Effector CD8-positive, alpha-beta T cell (primary cell): ENCODE measurements around the gene HLA-DRA.

Source experiments
- DNase-seq: peaks from one replicate; lab custom pipeline; 2025; lab: John Stamatoyannopoulos, UW
- total RNA-seq, 4 experiments: gene quantifications; one replicate each; lab custom pipeline; 2026; lab: John Stamatoyannopoulos, UW

HLA-DRA gene
- total RNA-seq, result 4.6 to 25.7 (median 10.2) reads per million in 4 experiments

DNA sequence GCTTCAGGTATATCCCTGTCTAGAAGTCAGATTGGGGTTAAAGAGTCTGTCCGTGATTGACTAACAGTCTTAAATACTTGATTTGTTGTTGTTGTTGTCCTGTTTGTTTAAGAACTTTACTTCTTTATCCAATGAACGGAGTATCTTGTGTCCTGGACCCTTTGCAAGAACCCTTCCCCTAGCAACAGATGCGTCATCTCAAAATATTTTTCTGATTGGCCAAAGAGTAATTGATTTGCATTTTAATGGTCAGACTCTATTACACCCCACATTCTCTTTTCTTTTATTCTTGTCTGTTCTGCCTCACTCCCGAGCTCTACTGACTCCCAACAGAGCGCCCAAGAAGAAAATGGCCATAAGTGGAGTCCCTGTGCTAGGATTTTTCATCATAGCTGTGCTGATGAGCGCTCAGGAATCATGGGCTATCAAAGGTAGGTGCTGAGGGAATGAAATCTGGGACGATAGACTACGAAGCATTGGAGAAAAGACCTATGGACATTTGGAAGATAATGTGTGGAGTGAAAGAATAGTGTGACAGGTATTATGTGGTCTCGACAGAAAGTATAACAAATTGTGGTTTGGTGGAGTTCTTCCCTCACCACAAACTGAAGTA is at the start of gene HLA-DRA:
HLA-DRA (plus strand) TSS at position 286 of the 613 bp plus-strand sequence; CDS start at position 350, 64 bp downstream.
- no peak for DNase-seq

DNA sequence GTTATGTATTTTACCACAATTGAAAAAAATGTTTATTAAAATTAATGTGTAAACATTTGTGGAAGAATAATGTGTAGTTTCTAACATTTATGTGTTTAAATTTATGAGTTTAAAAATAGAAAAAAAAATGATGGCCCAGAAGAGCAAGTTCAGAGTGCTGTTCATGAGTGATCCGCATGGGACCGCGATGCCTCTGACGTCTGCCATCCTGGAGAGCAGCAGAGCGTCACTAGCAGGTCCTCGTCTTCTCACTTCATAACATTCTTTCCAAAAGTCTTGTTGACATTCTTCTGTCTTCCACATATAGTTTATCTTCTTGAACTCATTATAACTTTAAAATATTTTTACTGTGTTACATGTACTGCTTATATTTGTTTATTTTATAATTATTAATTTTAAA is 48.2 kb upstream of the HLA-DRA start:
- no peak for DNase-seq

DNA sequence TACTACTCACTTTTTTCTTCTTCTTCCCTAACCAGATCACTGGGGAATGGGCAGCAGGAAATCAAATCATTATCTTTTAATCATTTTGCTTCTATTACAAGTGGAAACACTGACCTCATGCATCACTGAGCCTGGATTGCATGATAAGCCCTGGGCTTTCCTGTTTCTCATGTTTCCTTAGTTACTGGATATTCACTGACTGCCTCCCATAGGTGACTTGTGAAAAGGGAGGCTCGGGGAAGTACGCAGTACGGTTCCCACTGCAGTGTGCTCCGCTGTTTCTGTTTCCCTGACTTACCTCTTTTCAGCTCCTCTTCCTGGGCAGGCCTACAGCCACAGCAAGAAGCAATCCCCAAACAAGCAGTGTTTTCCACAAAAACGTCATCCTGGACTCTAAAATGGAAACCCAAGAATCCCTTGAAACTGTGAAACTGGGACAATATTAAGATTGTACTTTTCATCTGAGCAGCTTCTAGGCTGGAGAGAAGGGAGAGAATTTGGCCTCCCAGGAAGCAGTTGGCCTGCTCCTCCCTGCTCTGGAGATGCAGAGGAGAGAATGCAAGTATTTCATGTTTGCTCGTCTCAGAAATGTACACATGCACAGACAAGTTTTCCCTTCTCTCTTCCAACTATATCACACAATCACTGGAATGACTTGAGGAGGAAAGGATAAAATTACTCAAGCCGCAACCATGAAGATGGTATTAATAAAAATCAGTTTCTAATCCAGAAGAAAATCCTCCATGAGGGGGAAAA is 45.8 kb upstream of the HLA-DRA start:
- DNase-seq, result no peak

DNA sequence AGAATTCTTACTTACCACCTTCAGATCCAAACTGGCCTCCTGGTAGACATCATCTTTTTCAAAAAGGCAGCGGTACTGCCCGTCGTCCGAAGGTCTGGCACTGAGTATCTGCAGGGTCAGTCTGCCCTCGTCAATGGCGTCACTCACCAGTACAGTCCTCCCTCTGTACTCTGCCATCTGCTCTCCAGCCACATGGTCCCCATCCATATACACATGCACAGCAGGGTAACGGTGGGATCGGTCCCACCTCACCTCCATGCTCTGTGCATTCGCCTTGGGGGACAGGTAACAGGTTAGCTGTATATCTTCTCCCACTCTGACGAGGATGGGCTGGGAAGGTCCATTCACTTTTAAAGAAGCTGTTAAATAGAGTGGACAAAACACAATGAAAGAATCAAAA is 43.7 kb upstream of the HLA-DRA start:
- DNase-seq, result no peak

DNA sequence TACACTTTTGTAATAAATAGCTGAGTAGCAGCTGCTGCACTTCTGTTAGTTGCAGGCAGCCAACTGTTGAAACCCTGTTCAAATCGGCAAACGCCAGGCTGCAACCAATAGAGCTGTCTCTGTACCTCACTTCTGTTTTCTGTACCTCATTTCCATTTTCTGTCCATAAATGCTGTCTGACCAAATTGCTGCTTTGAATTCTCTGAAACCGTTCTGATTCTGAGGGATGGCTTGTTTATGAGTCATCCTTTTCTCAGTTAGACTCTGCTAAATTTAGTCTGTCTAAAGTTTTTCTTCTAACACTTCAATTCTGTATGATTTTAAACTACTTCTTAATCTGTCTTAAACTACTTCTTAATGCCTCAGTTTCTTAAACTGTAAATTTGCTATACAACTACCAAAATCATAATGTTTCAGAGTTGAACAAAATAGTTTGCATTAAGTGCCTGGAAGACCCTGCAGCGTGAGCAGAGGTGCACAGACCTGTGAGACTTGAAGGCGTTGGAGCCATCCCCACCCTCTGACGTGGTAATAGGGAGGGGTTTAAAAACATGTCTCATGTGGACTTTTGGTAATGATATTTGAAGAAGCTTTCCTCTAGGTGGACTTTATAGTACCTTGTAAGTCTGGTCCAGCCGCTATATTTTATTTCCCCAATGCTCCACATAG is 42.3 kb upstream of the HLA-DRA start:
- DNase-seq, result no peak

DNA sequence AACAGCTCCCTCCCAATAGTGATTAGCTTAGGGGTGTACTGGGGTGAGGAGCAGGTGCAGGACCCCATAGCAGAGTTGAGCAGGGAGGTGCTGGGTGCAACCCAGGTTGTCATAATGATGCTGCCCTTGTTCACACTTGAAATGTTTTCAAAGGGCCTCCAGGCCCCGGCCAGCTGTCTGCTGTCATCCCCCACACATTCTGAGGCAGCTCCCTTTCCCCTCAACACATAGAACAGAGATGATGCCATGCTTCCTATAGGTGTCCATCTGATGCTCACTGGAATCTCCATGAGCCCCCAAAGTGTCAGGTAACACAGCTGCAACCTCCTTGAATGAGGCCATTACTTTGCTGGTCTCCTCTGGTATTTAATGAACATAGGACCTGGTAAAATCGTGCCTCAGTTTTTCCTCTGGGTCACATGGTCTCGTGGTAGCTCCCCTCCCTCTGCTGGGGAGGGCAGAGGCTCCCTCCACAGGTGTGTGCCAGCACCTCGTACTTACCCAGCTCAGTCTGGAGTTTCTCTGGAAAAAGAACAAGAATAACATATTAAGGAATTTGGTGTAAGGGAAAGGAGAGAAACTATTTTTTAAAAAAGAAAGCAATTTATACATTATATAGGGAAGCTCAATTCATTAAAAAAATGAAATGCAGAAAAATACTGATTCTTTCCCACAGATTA is 38.3 kb upstream of the HLA-DRA start:
- DNase-seq, result no peak

DNA sequence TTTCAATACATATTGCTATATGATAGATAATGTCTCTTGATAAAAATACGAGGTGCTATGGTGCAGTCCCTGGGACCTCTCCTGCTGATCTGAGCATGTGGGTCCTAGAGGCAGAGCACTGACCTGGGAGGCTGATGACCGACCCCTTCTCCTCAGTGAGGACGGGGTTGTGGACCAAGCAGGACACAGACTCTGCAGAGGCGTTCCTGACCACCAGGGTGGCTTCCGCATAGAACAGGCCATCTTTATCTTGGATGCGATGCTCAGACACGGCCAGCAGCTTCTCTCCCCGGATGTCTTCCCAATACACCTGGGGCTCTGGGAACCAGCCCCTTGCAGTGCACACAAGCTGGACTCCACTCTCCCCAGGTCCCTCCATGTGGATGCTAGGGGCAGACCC is 36.9 kb upstream of the HLA-DRA start:
- no peak for DNase-seq

DNA sequence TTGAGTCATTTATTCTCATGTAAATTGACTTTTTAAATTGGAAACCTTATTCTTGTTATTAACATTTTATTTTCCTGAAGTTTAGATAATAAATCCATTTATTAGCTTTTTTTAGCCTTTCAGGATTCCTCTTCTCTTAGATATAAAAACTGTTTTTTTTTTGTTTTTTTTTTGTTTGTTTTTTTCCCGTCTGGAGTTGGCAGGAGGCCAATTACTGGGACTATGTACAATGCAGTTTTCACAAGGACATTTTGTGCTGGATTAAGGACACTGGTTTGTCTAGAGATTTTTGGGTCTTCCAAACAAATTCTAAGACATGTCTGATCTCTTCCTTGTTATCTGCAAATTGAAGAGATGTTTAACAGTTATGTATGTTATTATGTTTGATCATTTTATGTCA is 34.0 kb upstream of the HLA-DRA start:
- DNase-seq, result no peak

DNA sequence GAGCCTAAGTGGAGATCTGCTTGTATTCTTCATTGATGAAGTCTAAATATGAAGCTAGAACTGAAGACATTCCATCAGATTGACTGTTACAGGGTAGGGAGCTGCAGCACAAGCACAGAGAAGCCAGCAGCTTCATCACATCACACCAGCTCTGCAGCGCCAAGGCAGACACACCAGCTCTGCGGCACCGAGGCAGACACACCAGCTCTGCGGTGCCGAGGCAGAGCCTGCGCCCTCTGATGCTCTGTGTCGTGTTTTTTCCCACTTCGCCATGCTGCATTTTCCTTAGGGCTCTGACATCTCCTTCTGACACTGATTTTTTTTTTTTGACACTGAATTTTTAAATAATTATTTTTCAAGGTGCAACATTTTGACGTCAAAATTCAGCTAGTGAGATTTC is 33.5 kb upstream of the HLA-DRA start:
- no peak for DNase-seq

DNA sequence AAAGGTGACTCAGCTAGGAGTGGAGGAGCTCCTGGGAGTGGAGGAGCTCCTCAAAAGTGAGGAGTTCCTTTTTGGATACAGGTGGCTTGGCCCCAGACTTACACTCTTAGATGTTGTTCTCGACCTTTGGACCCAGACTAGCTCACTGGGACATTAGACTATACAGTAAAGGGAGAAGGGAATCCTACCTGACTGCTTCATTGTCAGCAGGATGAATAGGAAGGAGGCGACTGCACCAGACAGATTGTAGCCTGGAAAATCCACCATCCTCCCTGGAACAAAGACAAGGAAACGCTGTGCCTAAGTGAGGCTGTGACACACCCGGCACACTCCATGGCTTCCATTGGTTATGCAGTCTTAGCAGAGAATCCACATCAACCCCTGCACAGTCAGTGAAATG is 32.8 kb upstream of the HLA-DRA start, which contains the start of gene BTNL2:
BTNL2 (minus strand) TSS at position 325 of the 400 bp plus-strand sequence; CDS start at position 267, 58 bp downstream.
- no peak for DNase-seq

DNA sequence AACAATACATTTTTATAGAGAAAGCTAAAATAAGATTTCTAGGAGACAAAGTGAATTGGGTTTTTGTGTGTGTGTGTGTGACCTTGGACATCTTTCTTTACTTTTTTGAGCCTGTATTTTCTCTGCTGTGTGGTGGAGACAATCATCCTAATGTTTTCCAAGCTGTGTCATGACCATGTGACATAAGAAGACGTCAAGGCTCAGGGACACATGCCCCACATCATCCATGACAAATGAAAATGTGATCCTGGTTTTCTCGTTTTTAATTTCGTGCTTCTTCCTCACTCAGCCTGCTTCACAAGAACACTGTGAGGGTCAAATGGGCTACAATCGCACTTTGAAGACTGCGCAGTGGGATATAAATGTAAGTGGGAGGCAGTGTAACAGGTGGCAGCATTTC is 28.8 kb upstream of the HLA-DRA start:
- DNase-seq, result no peak

DNA sequence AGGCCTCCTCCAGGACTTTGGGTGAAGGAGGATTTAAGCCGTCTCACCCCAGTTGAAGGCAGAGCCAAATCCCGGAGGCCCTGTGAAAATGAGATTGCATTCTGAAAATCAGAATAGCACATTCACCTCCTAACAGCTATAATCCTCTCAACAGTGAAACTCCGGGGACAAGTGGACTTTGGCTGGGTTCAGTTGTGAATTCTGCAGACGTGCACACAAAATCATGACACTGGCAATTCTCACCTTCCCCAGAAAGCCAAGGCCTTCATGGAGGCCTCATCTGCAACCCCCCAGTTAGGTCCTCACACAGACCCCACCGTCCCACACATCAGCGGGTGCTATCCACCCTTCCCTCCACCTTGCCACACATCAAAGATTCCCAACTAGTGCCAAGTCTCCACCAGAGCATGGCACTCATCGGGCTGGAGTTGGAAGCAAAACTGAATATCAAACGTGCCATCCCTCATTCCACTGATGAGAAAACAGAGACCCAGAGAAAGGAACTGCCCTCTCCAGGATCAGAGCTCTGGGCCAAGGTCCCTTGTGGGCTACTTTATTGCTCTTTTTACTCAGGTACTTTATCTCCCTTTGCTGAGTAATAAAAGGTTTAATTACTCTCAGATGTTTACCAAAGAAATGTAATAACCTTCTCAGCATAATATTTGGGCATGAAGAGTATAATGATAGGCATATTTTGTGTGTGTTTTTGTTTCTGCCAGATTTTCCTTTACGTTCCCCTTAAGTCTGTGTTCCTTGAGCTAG is 27.9 kb upstream of the HLA-DRA start:
- no peak for DNase-seq

DNA sequence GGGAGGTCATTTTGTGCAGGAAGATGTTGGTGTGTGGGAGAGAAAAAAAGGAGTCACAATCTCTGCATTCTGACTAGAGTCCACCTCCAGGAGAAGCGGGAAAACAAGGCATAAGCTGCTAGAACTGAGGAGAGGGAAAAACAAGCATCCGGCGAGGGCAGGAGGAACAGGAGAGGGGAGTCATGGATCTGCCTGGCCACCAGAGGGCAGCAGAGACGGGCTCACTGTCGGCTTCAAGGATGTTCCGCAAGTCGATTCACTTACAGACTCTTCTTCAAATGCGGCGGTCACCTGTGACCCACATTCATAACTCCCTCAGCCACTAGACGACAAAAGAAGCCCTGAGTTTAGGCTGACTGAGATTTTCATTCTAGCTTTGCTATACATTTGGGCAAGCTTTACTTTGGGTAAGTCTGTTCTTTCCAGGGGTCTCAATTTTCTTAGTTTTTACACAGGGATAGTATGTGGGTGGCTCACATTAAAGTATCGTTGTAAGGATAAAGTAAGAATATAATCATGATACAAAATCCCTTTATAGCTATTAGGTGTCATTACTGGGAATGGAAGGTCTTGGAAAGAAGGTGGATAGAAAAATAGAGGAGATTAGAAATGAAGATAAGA is 26.1 kb upstream of the HLA-DRA start:
- DNase-seq, result peak; percentile 70

DNA sequence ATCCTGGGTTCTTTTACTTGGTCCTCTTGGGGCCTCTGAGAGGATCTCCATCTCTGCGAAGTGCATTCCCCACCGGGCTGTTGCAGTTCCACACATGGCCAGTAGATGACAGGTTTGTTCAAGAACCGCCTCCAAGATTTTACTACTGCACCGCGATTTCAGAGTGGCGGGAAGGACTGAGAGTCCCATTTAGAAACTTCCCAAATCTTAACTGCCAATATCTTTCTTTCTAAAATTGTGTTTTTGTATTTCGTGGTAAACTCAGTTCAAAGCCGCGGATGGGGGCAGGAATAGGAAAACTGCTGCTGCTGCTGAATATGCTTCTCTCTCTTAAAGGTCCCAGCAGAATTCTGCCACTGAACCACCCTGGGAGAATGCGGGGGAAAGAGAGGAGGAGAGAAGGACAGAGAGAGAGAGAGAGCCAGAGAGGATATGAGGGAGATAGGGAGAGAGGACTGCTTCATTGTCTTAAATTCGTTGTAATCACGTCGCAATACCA is 24.1 kb upstream of the HLA-DRA start:
- peak; percentile 69 for DNase-seq

DNA sequence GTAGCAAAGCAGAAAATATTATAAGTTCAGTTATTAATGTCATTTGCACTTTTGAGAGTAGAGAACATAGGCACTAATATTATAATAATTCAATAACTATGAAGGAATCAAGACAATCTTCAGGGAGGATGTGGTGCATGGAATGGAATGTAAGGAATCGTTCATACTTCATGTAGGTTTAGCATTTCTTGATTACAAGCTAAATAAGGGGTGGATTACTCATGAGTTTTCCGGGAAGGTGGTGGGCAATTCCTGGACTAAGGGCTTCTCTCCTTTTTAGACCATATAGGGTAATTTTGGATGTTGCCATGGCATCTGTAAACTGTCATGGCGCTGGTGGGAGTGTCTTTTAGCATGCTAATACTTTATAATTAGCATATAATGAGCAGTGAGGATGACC is 23.7 kb upstream of the HLA-DRA start:
- no peak for DNase-seq

DNA sequence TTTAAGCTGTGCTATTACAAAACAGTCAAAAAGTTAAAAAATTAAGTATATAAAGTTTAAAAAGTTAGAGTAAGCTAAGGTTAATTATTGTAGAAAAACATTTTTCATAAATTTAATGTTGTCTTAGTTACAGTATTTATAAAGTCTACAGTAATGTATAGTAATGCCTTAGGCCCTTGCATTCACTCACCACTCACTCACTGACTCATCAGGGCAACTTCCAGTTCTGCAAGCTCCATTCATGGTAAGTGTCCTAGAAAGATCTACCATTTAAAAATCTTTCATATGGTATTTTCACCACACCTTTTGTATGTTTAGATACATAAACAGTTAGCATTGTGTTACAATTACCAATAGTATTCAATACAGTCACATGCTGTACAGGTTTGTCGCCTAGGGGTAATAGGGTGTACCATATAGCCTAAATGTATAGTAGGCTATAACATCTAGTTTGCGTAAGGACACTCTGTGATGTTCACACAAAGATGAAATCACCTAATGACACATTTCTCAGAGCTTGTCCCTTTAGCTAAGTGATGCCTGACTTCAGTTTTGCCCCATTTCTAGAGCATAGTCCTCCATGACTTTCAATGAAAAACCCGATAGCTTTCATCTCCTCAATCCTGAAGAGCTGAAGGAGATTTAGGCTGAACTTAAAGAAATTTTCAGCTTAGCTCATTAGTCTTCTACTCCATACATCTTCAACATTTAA is 14.9 kb upstream of the HLA-DRA start:
- DNase-seq, result no peak

DNA sequence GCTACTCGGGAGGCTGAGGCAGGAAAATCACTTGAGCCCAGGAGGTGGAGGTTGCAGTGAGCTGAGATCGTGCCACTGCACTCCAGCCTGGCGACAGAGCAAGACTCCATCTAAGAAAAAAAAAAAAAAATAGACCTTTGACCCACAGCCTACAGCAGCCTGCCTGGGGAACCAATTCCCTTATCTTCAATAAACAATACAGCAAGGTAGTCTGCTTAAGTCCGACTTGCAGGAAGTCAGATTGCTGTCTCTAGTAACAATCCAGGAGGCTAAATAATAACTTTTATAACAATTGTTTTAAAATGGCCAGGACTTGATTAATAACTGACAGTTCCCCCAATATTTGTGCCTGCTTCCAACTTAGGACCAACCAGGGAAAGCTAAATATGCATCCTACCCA is 13.3 kb upstream of the HLA-DRA start:
- DNase-seq, result no peak

DNA sequence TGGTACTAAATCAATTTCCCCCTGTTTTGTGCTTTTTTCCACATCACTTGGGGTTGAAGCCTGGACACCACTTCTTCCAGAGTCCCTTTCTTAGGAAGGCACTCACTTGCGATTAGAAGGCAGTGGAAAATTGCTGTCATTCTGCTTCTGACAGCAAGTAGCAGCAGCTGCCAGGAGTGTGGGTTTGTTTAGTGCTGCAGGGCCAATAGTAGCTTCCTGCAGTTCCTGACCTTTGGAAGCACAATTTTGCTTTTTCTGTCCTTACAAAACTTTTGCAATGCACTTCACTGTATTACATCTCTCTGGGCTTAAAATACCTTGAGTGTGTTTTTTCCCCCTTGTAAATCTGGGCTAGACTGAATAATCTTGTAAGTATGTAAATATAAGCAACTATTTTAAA is 12.5 kb upstream of the HLA-DRA start:
- DNase-seq, result no peak

DNA sequence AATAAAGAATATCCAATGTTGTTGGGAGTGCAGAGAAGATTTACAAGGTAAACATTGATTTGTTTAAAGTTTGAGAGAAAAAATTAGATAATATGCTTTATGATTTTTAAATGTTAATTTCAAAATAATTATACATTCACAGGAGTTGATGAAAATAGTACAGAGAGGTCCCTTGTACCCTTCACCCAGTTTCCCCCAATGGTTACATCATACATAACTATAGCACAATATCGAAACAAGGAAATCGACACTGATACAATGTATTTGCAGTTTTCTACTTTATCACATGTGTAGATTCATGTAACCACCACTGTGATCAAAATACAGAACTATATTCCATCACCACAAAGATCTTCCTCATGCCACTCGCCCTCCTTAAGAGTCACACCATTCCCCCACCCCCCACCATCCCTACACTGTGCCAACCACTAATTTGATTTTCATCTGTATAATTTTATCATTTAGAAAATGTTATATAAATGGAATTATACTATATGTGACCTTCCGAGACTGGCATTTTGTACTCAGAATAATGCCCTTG is 11.7 kb upstream of the HLA-DRA start:
- no peak for DNase-seq

DNA sequence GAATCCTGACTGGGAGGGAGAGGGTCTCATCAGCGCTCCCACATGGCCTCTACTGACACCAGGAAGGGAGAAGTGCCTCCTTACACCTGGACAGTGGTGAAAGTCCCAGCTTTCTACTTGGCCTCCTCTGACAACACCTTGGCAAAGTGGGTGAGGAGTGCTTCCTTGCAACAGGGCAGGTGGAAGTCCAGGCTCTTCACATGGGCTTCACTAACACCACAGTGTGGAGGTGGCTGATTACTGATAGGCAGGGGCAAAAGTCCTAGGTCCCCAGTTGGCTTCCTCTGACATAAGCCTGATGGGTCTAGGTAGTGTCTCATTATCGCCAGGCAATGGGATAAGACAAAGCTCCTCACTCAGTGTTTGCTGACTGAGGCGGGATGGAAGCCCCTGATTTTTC is 9.5 kb upstream of the HLA-DRA start:
- DNase-seq, result no peak
